HTERT RPE-1 (cell line): ENCODE results near the gene TSEN15.
"Not testable (repeated sequence)": the region's sequence is repeated elsewhere in the genome, so short reads cannot be mapped to it uniquely, and the experiment has no call there.

ENCODE experiments used
- in situ Hi-C: fragments of 300-500 bp; cut with MboI; formaldehyde crosslinking; loops from 4 replicates; pipeline ENCODE4 v1.14.3; 2020; ENCODE audit warnings: low sequenced_read_pairs

TSEN15 gene

DNA sequence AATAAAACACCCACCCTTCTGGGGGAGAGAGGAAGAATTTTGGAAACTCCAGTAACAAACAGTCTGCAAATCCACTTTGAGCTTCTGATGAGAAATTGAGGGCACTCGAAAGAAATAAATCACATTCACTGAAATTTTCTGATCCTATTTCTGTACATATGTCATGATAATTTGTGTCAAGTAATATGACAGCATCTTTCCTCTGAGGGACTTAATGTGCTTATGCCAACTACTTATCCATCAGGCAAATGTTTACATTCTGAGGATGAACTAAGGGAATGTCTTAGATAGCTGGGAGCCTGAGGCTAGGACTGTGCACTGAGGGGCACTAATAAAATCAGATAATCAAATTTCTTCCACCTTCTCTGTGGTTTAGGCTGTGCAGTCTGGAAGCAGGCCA is 44.5 kb downstream of the TSEN15 start:
- in situ Hi-C loops = no loop called here

DNA sequence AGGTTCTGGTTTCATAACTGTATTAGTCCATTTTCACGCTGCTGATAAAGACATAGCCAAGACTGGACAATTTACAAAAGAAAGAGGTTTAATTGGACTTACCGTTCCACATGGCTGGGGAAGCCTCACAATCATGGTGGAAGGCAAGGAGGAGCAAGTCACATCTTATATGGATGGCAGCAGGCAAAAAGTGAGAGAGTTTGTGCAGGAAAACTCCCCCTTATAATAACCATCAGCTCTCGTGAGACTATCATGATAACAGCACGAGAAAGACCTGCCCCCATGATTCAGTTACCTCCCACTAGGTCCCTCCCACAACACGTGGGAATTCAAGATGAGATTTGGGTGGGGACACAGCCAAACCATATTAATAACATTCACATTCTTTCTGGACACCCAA is 45.0 kb downstream of the TSEN15 start:
- in situ Hi-C loops = not testable (repeated sequence)

DNA sequence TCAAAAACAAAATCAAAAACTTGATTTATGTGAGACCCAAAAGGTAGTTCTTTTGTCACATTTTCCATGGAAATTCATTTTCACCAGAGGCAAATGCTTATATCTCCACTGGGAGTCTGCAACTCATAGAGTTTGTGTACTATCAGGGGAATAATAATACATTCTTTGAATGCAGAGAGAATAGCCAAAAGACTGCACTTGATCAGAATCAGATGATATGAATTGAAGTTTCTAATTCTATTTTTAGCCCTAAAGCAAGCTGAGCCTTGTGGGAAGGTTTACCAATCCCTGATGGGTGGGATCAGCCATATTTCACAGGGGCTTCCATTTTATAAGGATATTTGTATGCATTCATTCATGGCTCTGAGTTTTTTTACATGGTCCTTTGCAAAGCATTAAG is 49.6 kb downstream of the TSEN15 start:
- in situ Hi-C loops = no loop called here

DNA sequence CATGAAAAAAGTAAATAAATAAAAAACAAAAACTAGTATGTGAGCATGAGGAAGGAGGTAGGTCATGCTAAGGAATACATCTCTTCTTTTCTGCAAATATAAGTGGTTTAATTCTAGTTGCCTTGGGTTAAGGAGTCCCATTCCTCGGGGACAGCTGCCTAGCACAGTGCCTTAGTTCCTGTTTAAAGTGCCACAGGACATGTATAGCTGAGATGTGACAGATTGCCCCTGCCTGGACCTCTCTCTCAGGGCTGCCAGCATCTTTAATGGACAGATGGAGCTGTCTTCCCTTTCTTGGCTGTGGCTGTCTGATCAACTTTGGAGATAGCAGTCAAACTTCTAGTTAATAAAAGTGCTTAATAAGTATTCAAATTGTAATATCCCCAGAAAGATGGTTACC is 50.0 kb downstream of the TSEN15 start:
- in situ Hi-C loops = no loop called here

DNA sequence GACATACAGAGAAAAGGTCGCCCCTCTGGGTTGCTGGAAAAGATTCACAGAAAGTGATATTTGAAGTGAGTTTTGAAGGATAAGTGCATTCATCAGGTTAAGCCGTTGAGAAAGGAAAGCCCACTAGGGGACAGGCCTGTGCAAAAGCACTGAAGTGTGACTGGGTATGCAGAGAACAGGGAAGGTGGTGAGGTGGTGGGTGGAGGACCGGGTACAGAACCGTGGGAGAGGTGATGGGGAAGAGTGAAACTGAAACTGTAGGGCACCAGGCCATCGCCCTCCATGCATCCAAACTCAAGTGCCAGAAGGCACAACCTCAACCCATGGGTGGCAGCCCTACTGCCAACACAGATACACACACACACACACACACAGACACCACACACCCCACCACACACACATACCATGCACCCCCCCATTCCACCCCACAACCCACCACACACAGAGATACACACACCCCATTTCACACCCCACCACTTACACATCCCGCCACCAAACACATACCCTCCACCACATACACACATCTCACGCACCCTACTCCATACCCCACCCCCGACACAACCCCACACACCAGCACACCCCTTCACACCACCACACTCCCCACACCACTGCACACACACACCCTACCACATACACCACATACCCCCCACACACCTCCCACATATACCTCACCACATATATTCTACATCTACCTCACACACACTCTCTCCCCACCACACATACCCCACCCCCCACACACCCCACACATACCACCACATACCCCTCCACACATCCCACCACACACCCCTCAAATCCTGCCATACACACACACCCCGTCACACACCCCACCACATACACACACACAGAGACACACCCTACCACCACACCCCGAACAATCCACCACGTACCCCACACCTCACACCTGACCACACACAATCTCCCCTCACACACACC is 59.0 kb downstream of the TSEN15 start:
- in situ Hi-C loops = no loop called here

DNA sequence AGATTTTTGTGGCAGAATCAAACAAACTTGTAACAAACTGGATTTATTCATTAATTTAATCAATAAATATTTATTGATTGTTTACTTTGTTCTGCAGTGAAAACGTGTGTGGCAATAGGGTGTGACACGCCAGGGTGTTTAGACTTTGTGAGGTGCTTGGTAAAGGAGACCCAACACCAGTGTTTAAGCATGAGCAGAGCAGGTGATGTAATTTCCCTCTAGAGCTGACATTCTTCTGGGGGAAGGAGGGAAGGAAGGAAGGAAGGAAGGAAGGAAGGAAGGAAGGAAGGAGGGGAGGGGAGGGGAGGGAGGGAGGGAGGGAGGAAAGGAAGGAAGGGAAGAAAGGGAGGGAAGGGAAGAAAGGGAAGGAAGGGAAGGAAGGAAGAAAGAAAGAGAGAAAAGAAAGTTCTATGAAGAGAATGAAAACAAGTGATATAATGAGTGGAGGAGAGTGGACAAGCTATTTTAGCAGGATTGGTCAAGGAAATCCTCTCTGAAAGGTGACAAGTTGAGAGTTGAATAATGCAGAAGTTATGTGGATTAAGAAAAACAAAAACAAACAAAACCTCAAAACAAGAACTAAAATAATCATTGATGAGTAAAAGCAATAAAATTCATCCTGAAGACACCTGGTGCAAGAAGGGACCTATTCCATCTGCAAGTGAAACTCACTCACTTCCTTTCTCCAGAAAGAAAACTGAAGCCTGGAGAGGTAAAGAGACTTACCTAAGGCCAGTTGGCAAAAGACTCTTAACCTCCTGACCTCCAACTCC is 60.8 kb downstream of the TSEN15 start:
- in situ Hi-C loops = no loop called here

DNA sequence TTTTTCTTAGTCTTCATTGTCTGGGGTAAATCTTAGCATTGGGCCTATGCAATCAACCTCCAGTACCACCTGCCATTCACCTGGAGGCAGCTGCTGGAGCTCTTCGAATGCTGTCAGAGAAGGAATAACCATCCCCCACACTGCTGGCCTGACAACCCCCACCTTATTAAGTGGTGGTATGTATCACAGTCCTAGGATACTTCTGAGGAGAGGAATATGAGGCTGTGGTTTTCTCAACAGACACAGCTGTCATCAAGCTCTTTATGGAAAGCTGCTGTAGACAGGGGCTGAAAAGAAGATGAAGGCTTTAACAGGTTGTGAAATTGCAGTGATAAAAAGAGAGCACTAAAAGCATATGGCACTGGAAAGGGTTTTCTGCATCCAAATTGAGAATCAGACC is 61.7 kb downstream of the TSEN15 start:
- in situ Hi-C loops = no loop called here

DNA sequence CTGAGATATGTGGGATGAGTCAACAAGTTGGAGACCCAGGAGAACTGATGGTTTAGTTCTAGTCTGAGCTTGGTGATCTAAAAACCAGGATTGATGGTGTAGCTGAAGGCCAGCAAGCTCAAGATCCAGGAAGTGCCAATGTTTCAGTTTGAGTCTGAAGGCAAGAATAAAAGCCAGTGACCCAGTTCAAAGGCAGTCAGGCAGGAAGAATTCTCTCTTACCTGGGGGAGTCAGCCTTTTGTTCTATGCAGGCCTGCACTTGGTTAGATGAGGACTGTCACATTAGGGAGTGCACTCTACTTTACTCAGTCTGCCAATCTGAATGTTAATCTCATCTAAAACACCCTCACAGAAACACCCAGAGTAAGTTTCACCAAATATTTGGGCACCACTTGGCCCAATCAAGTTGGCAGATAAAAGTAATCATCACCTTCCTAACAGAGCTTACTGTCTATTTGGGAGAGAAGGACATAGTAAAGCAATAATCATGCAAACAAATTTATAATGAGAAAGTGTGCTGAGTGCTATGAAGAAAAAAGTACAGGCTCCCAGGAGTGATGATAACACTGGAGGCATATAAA is 63.4 kb downstream of the TSEN15 start:
- in situ Hi-C loops = no loop called here

DNA sequence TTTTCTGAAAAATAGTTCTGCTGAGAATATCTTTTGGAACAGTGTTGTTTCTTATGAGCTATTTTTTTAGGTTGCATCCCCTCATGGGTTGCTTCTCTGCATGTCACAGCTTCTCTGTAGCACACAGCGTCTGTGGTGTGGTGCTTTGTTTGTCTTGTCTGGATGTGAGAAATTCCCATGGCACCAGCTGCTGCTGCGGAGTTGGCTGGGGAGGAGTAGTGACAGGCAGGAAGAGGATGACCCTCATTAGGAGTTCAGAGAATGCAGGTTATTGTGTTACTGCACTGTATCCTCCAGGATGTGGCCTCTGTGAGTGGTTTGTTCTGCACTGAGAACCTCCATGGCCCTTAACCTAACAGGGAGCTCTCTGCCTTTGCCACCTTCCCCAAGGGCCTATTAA is 64.8 kb downstream of the TSEN15 start:
- in situ Hi-C loops = no loop called here

DNA sequence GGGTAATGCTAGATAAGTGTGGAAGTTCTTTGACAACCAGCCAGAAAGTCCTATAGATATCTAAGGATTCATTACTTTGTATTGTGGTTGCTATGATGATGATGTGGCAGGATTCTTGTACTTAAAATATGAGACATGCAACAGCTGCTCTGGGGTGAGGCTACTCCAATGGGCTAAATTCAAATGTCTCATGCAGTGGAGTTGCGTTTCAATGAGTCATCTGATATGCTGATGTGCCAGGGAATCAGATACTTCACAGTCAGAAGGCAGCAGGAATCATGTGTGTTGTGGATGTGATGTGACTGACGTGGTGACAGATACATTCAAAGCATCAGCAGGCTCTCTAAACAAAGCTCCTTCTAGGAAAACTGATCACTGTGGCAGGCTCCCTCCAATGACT is 66.5 kb downstream of the TSEN15 start:
- in situ Hi-C loops = no loop called here
